GM18499 (cell line): ENCODE data around the gene LAX1.

ENCODE experiments used
- ATAC-seq: cut with Tn5 transposase; IDR thresholded peaks from one replicate; pipeline ENCODE4 v1.9.1; 2021; ENCODE audit warnings: moderate number of reproducible peaks; ENCODE audit not compliant: insufficient read depth, unreplicated experiment

The LAX1 gene

DNA sequence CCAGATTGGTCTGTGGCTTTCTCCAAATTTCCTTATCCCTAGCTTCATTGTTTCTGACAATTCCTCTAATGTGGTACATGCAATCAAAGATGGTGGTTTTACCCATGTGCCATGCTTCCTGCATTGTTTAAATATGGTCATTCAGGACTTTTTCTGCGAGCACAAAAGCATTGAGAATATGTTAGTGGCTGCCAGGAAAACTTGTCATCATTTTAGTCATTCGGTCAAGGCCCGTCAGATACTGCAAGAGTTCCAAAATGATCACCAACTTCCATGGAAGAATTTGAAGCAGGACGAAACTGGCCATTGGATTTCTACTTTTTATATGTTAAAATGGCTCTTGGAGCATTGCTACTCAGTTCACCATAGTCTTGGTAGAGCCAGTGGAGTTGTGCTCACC lies 34.2 kb downstream of the LAX1 start:
- no peak for ATAC-seq

DNA sequence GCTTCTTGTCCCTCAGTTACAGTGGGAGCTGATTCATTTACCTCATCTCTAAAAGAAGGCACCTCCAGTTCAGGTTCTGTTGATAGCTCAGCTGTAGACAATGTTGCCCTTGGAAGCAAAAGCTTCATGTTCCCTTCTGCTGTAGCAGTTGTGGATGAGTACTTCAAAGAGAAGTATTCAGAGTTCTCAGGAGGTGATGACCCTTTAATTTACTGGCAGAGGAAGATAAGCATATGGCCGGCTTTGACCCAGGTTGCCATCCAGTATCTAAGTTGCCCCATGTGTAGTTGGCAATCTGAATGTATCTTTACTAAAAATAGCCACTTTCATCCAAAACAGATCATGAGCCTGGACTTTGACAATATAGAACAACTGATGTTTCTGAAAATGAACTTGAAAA lies 35.0 kb downstream of the LAX1 start:
- no peak for ATAC-seq

DNA sequence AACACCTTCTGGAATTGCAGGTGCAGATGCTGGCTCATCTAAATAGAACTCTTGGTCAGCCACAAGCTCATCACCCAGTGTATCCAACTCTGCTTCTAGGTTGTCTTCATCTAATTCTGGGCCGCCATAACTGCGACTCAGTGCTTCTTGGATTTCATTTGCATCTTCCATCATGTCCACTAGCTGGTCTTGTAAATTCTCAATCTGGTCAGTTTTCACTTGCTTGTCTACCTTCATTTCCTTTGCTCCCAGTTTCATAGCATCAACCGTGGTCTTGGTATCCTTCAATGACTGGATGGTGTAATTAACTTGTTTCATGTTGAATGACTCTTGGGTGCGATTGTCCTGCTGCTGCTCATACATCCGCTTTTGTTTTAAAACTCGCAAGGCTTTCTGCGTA lies 40.7 kb downstream of the LAX1 start:
- no peak for ATAC-seq

DNA sequence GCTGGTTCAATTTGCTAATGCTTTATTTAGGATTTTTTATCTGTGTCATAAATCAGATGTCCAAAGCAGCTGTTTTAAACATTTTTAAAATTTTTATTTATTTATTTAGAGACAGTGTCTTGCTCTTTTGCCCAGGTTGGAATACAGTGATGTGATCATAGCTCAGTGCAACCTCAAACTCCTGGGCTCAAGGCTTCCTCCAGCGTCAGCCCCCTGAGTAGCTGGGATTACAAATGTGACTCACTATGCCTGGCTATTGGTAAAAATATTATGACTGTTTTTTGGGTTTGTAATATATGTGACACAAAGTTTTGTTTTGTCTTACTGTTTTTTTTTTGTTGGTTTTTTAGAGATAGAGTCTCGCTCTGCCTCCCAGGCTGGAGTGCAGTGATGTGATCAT lies 42.2 kb downstream of the LAX1 start:
- ATAC-seq, result no peak

DNA sequence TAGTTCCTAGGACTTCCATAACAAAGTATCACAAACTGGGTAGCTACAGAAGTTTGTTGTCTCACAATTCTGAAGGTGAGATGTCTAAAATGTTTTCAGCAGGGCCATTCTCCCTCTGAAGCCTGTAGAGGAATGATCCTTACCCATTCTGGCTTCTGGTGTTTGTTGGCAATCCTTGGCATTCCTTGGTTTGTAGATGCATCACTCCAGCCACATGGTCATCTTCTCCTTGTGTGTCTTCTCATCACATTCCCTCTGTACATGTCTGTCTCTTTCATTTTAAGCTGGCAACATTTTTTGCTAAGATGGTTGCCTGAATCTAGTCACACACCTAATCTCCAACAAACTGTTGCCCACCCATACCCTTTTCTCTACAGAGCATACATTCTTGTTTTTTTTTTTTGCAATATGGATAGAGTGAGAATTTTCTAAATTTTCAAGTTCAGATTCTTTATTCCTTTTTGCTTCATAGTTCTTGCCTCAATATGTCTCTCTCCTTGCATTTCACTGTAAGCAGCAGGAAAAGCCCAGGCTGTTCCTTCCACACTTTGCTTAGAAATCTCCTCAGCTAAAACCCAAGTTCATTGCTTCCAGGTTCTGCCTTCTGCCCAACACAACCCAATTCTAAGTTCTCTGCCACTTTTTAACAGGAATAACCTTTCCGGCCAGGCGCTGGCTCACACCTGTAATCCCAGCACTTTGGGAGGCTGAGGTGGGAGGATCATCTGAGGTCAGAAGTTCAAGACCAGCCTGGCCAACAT lies 48.8 kb downstream of the LAX1 start:
- no peak for ATAC-seq

DNA sequence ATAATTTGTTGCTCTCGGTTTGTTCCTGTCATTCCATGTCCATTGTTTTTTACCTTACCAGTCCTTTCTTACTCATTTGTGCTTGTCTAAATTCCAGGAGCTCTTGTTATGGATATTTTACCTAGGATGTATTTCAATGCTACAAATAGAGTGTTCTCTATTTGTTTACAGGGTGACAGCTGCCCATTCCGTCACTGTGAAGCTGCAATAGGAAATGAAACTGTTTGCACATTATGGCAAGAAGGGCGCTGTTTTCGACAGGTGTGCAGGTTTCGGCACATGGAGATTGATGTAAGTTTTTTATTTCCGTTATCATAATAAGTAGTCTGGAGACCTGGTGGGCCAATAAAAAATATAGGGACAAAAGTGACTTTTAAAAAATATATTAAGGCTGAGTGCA lies 53.4 kb downstream of the LAX1 start:
- ATAC-seq, result no peak

DNA sequence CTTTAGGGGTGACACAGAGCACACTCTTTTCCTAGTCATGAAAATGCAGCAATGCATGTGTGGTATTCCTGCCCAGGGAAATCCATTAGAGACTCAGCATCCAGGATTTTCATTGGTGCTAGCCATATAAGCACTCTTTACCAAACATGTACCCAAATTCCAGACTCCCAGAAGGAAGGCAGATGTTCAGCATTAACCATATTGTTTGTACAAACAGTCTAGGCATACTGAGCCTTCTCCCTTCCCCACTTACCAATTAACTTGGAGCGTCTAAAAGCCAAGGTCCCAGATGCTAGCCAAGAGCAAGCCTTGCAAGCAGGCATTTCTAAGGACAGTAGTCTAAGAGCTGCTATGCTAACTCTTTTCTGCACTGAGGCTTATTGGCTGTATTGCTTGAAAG lies 58.3 kb downstream of the LAX1 start:
- no peak for ATAC-seq
